ENCODE measurements around the gene KLHL11.
"Not testable (repeated sequence)": the region's sequence is repeated elsewhere in the genome, so short reads cannot be mapped to it uniquely, and the experiment has no call there.

The KLHL11 gene

DNA sequence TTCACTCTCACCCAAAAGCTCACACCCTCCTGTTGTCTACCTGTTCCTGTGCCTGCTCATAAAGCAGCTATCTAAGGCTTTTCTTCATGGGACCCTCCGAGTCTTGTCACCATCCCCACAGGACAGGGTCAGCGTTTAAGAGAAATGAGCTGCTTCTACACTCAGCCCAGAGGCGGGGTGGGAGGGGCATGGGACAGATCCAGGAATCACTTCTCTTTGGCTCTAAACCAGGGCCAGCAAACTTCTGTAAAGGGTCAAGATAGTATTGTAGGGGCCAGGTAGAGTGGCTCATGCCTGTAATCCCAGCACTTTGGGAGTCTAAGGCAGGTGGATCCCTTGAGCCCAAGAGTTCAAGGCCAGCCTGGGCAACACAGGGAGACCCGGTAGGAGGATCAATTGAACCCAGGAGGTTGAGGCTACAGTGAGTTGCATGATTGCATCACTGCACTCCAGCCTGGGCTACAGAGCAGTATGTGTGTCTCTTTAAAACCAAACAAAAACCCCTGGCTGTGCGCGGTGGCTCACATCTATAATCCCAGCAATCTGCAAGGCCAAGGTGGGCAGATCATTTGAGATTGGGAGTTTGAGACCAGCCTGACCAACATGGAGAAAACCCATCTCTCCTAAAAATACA lies 23.2 kb upstream of the KLHL11 start:
- Histone ChIP-seq H3K36me3 (ENCODE audit: control insufficient read depth, insufficient read depth, low read length) (peaks cover 77% of the 10 kb centered on the region), H3K9me3 (ENCODE audit: control insufficient read depth, low read length) (no peaks in the 10 kb centered on the region), H3K4me1 (ENCODE audit: control insufficient read depth, insufficient read depth, low read length, poor library complexity, severe bottlenecking) (no peaks in the 10 kb centered on the region), H3K27ac (ENCODE audit: insufficient read depth, low read length, poor library complexity, severe bottlenecking) (no peak overlapping the region), H3K4me3 (ENCODE audit: insufficient read depth, low read depth, low read length, poor library complexity, severe bottlenecking) (no peak overlapping the region), H3K27me3 (replicated peaks; ENCODE audit: control insufficient read depth, insufficient read depth, low read length, poor library complexity, severe bottlenecking) (no peaks in the 10 kb centered on the region)
- no peak for DNase-seq

DNA sequence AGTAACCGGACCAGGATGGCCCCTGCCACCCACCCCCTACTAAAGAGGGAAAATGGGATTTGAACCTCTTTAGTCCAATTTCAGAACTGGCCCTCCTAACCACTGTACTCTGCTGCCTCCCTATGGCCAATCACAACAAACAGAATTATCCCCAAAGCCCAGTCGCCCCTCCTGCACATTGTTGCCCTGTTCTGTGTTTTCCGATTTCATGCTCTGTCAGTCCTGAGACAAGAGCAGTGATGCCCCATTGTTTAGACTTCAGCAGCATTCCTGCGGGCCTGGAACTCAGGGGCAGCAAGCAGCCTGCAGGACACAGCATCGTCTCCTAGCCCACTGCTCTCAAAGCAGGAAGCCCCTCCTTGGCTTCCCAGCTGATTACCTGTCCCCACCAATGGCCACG lies 20.5 kb upstream of the KLHL11 start:
- H3K9me3 ChIP-seq (ENCODE audit: control insufficient read depth, low read length), result no peaks in the 10 kb centered on the region
- no peak overlapping the region for H3K4me3 ChIP-seq (ENCODE audit: insufficient read depth, low read depth, low read length, poor library complexity, severe bottlenecking)
- no peak overlapping the region for H3K27ac ChIP-seq (ENCODE audit: insufficient read depth, low read length, poor library complexity, severe bottlenecking)
- H3K36me3 ChIP-seq (ENCODE audit: control insufficient read depth, insufficient read depth, low read length), result peaks cover 68% of the 10 kb centered on the region
- no peaks in the 10 kb centered on the region for H3K4me1 ChIP-seq (ENCODE audit: control insufficient read depth, insufficient read depth, low read length, poor library complexity, severe bottlenecking)
- no peak for DNase-seq
- no peaks in the 10 kb centered on the region for H3K27me3 ChIP-seq (replicated peaks; ENCODE audit: control insufficient read depth, insufficient read depth, low read length, poor library complexity, severe bottlenecking)

DNA sequence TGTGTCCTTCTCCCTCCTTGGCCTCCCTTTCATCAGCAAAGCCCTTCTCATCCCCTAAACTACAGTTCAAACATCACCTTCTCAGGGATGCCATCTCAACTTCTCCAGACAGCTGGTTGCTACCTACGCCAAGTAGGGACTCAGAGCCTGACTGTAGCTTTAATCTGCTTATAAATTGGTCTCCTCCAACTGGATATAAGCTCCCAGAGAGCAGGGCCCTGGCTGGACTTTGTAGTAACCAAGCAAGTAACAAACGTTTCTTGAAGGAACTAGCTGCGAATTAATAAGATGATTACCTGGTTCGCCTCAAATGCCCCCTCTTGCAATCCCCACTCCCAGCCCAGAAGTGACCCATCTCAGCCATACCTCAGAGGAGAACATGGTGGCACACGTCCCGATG lies 17.5 kb upstream of the KLHL11 start:
- H3K27me3 ChIP-seq (replicated peaks; ENCODE audit: control insufficient read depth, insufficient read depth, low read length, poor library complexity, severe bottlenecking), result no peaks in the 10 kb centered on the region
- H3K36me3 ChIP-seq (ENCODE audit: control insufficient read depth, insufficient read depth, low read length), result peaks cover 80% of the 10 kb centered on the region
- H3K9me3 ChIP-seq (ENCODE audit: control insufficient read depth, low read length), result no peaks in the 10 kb centered on the region
- no peak overlapping the region for H3K4me3 ChIP-seq (ENCODE audit: insufficient read depth, low read depth, low read length, poor library complexity, severe bottlenecking)
- no peak overlapping the region for H3K27ac ChIP-seq (ENCODE audit: insufficient read depth, low read length, poor library complexity, severe bottlenecking)
- H3K4me1 ChIP-seq (ENCODE audit: control insufficient read depth, insufficient read depth, low read length, poor library complexity, severe bottlenecking), result no peaks in the 10 kb centered on the region
- DNase-seq, result no peak

DNA sequence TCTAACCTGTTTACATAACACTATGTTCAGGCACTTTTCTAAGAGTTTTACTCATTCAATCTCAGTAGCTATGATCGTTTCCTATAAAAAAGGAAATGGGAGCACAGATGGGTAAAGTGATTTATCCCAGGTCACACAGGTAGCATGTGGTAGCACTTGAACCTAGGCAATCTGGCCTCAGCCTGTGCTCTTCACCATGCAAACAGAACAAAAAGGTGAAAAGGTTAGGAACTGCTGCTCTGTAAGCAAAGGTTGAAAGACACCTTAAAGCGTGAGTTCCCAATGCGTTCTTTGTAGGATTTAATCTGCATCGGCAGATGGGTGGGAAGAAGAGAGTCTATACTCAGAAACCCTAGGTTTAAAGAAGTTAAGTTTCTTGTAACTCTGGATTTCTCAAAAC lies 14.9 kb upstream of the KLHL11 start:
- Histone ChIP-seq H3K4me1 (ENCODE audit: control insufficient read depth, insufficient read depth, low read length, poor library complexity, severe bottlenecking) (no peaks in the 10 kb centered on the region), H3K4me3 (ENCODE audit: insufficient read depth, low read depth, low read length, poor library complexity, severe bottlenecking) (no peak overlapping the region), H3K36me3 (ENCODE audit: control insufficient read depth, insufficient read depth, low read length) (peaks cover 64% of the 10 kb centered on the region), H3K27me3 (replicated peaks; ENCODE audit: control insufficient read depth, insufficient read depth, low read length, poor library complexity, severe bottlenecking) (no peaks in the 10 kb centered on the region), H3K27ac (ENCODE audit: insufficient read depth, low read length, poor library complexity, severe bottlenecking) (no peak overlapping the region), H3K9me3 (ENCODE audit: control insufficient read depth, low read length) (no peaks in the 10 kb centered on the region)
- DNase-seq, result no peak

DNA sequence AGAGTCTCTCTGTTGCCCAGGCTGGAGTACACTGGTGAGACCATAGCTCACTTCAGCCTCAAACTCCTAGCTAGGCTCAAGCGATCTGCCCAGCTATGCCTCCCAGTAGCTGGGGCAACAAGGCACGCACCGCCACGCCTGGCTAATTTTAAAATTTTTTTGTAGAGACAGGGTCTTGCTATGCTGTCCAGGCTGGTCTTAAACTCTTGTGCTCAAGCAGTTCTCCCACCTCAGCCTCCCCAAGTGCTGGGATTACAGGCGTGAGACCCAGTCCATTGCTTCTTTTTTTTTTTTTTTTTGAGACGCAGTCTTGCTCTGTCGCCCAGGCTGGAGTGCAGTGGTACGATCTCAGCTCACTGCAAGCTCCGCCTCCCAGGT lies 9.1 kb upstream of the KLHL11 start:
- not testable (repeated sequence) for DNase-seq; H3K4me1 ChIP-seq (ENCODE audit: control insufficient read depth, insufficient read depth, low read length, poor library complexity, severe bottlenecking); H3K27me3 ChIP-seq (replicated peaks; ENCODE audit: control insufficient read depth, insufficient read depth, low read length, poor library complexity, severe bottlenecking); H3K9me3 ChIP-seq (ENCODE audit: control insufficient read depth, low read length); H3K4me3 ChIP-seq (ENCODE audit: insufficient read depth, low read depth, low read length, poor library complexity, severe bottlenecking); H3K27ac ChIP-seq (ENCODE audit: insufficient read depth, low read length, poor library complexity, severe bottlenecking)
- peaks cover 58% of the 10 kb centered on the region for H3K36me3 ChIP-seq (ENCODE audit: control insufficient read depth, insufficient read depth, low read length)

DNA sequence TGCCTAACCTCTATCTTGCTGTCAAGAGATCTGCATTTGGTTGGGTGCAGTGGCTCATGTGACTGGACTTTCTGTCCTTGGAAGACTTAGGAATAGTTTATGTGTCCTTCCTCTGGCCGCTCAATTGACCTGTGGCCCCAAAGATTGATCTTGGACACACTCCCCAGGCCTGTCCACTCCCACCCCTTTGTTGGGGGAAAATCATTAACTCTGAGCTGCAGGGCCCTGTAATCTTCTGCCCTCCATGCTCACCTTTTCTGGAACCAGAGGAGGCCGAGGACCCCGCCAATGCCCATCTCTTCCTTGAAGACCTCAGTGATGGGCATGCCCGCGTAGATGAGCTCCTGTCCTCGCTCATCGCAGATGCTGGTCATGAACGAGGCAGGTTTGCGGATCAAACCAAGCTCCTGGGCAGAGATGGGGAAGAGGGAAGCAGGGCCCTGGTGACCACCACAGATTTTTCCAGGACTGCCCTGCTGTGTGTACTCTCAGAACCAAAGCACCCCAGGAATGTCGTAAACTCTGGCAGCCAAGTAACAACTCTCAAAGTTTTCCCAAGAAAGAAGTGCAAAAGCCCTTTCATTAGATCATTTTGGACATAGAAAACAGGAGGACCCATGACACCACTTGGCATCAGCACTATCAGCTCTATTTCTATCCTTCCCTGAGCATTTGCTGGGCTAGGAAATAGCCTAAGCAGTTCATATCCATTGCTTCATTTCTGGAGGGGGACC lies 8.5 kb upstream of the KLHL11 start:
- no peaks in the 10 kb centered on the region for H3K27me3 ChIP-seq (replicated peaks; ENCODE audit: control insufficient read depth, insufficient read depth, low read length, poor library complexity, severe bottlenecking)
- no peaks in the 10 kb centered on the region for H3K4me1 ChIP-seq (ENCODE audit: control insufficient read depth, insufficient read depth, low read length, poor library complexity, severe bottlenecking)
- H3K4me3 ChIP-seq (ENCODE audit: insufficient read depth, low read depth, low read length, poor library complexity, severe bottlenecking), result no peak overlapping the region
- H3K9me3 ChIP-seq (ENCODE audit: control insufficient read depth, low read length), result no peaks in the 10 kb centered on the region
- no peak overlapping the region for H3K27ac ChIP-seq (ENCODE audit: insufficient read depth, low read length, poor library complexity, severe bottlenecking)
- no peak for DNase-seq
- H3K36me3 ChIP-seq (ENCODE audit: control insufficient read depth, insufficient read depth, low read length), result peaks cover 53% of the 10 kb centered on the region

DNA sequence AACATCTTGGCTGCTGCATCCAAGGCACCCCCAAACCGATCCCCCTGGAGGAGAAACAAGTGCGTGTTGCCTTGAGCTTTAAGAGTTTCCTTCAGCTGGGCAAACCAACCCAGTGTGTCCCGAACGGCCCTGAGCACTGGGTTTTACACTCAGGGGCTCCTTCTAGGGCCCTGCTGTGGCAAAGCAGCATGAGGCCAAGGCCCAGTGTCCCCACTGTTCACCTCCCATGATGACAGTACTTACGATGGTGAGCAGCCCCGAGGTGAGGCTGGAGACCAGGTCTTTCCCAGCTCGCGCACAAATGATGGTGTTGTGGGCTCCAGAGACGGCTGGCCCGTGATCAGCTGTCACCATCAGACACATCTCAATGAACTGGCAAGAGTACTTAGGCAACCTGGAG lies 6.6 kb upstream of the KLHL11 start:
- no peaks in the 10 kb centered on the region for H3K9me3 ChIP-seq (ENCODE audit: control insufficient read depth, low read length)
- DNase-seq, result no peak
- peaks cover 43% of the 10 kb centered on the region for H3K36me3 ChIP-seq (ENCODE audit: control insufficient read depth, insufficient read depth, low read length)
- H3K4me1 ChIP-seq (ENCODE audit: control insufficient read depth, insufficient read depth, low read length, poor library complexity, severe bottlenecking), result no peaks in the 10 kb centered on the region
- H3K27ac ChIP-seq (ENCODE audit: insufficient read depth, low read length, poor library complexity, severe bottlenecking), result no peak overlapping the region
- no peaks in the 10 kb centered on the region for H3K27me3 ChIP-seq (replicated peaks; ENCODE audit: control insufficient read depth, insufficient read depth, low read length, poor library complexity, severe bottlenecking)
- no peak overlapping the region for H3K4me3 ChIP-seq (ENCODE audit: insufficient read depth, low read depth, low read length, poor library complexity, severe bottlenecking)

DNA sequence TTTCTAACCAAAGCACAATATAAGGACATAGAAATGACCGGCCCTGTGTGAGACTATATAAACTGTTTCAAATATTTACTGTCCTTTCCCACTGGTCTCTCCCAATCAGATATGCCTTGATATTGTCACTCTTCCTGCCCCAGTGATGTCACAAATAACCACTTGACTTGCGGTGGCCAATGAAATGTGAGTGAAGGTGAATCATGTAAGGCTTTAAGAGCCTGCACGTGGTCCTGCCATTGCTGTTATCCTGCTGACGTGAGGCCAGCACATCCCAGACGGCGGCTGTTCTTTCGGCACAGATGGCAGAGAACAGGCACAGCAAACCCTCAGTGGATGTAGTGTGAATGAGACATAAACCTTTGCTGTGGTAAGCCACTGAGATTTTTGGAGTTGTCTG lies 5.4 kb upstream of the KLHL11 start:
- Histone ChIP-seq H3K9me3 (ENCODE audit: control insufficient read depth, low read length) (no peaks in the 10 kb centered on the region), H3K4me1 (ENCODE audit: control insufficient read depth, insufficient read depth, low read length, poor library complexity, severe bottlenecking) (no peaks in the 10 kb centered on the region), H3K27me3 (replicated peaks; ENCODE audit: control insufficient read depth, insufficient read depth, low read length, poor library complexity, severe bottlenecking) (no peaks in the 10 kb centered on the region), H3K27ac (ENCODE audit: insufficient read depth, low read length, poor library complexity, severe bottlenecking) (no peak overlapping the region), H3K36me3 (ENCODE audit: control insufficient read depth, insufficient read depth, low read length) (peaks cover 41% of the 10 kb centered on the region), H3K4me3 (ENCODE audit: insufficient read depth, low read depth, low read length, poor library complexity, severe bottlenecking) (no peak overlapping the region)
- no peak for DNase-seq

DNA sequence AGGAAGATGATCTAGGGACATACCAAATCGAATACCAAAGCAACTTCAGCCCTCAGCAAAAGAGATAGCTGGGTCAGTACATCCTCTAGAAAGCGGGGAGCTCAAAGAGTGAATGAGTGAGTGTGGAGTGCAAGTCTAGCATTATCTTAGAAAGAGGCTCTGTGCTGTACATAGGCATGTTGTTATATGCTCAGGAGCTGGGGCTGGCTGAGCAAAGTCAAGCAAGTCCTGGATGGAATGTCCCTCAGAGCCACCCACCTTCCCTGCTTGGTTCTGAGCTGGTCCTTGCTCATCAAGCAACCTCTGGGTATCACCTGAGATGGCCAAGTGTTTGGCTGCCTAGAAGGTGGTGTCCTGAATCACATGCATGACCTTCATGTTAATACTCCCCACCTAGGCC lies 4.9 kb upstream of the KLHL11 start:
- no peak overlapping the region for H3K4me3 ChIP-seq (ENCODE audit: insufficient read depth, low read depth, low read length, poor library complexity, severe bottlenecking)
- no peaks in the 10 kb centered on the region for H3K9me3 ChIP-seq (ENCODE audit: control insufficient read depth, low read length)
- H3K27ac ChIP-seq (ENCODE audit: insufficient read depth, low read length, poor library complexity, severe bottlenecking), result no peak overlapping the region
- no peaks in the 10 kb centered on the region for H3K4me1 ChIP-seq (ENCODE audit: control insufficient read depth, insufficient read depth, low read length, poor library complexity, severe bottlenecking)
- peaks cover 41% of the 10 kb centered on the region for H3K36me3 ChIP-seq (ENCODE audit: control insufficient read depth, insufficient read depth, low read length)
- no peak for DNase-seq
- H3K27me3 ChIP-seq (replicated peaks; ENCODE audit: control insufficient read depth, insufficient read depth, low read length, poor library complexity, severe bottlenecking), result no peaks in the 10 kb centered on the region

DNA sequence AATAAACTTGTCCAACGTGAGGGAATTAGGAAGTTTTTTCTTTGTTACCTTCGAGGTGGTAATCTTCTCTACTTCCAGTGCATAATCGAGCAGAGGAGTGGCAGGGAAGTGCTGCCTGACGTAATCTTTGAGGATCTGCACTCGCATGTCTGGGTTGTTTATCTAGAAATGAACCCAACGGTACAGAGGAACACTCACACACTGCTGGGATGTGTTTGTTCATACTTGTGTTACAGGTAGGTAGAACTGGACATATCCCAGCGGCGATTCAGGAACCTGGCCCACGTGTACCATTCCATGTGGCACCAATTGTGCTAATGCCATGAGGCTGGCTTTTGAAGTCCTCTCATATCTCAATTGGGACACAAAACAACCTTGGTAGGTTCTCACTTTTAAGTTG lies 4.2 kb upstream of the KLHL11 start:
- no peak for DNase-seq

More for the DNA sequence above, 4.2 kb upstream of the KLHL11 start:
- no peaks in the 10 kb centered on the region for H3K27me3 ChIP-seq (replicated peaks; ENCODE audit: control insufficient read depth, insufficient read depth, low read length, poor library complexity, severe bottlenecking)
- H3K9me3 ChIP-seq (ENCODE audit: control insufficient read depth, low read length), result no peaks in the 10 kb centered on the region
- no peak overlapping the region for H3K4me3 ChIP-seq (ENCODE audit: insufficient read depth, low read depth, low read length, poor library complexity, severe bottlenecking)
- no peak overlapping the region for H3K27ac ChIP-seq (ENCODE audit: insufficient read depth, low read length, poor library complexity, severe bottlenecking)
- H3K4me1 ChIP-seq (ENCODE audit: control insufficient read depth, insufficient read depth, low read length, poor library complexity, severe bottlenecking), result no peaks in the 10 kb centered on the region
- peaks cover 38% of the 10 kb centered on the region for H3K36me3 ChIP-seq (ENCODE audit: control insufficient read depth, insufficient read depth, low read length)
